Measurements from ENCODE around the gene PHLDB2. TPM values are rescaled to one million over a fixed set of nuclear protein-coding genes. Genes with fewer than 3 reads are reported as not detected.
A peak's percentile ranks its signal among the peaks of the same experiment; 100 is the strongest.

The PHLDB2 gene
- total RNA-seq, result 10 to 100 TPM; 25.9 to 26.4 TPM

GRCh38 chr3:111859061-111859973, at the start of gene PHLDB2:
Gene PHLDB2, plus strand, starts transcription at chr3:111859265. Its CDS starts 24,813 bp downstream, at chr3:111884078.
- ATAC-seq (peak; percentile 69), DNase-seq (peak; percentile 56 to 70 (median 62))
- H3K27ac ChIP-seq, result peak within 1 kb of the TSS; percentile 70 to 88 (median 83)
- no peaks in the 10 kb centered on the region for H3K36me3 ChIP-seq (replicated peaks in 1 of 2; ENCODE audit: insufficient read depth in 1 of 2, low read depth in 2 of 2)
- TF ChIP-seq CTCF (IDR thresholded peaks at IDR 0.05), result no peak
- peak; percentile 10 to 37 (median 19) for TF ChIP-seq POLR2A (IDR thresholded peaks at IDR 0.05)
- H3K4me3 ChIP-seq, result peak within 1 kb of the TSS; percentile 31 to 75
- 0 to 2% methylated on average over 21 to 64 of the region's 78 CpGs for WGBS, 2 donors
- H3K9me3 ChIP-seq, result no peaks in the 10 kb centered on the region
- intact Hi-C loops (cut with DNase I), result loop anchor here (10.0 kb wide), 1 partner anchor 135 kb away; no protein-coding TSS in a partner anchor
- H3K27me3 ChIP-seq, result no peaks in the 10 kb centered on the region
- H3K4me1 ChIP-seq, result peaks cover 33% of the 10 kb centered on the region

- peak overlapping the region in 1 of 4 donors; percentile 22 for H3K27ac ChIP-seq
- no peak for DNase-seq
Measured at GRCh38 chr3:111810909-111811308, 48.2 kb upstream of the PHLDB2 start.

GRCh38 chr3:111811811-111812210, 47.3 kb upstream of the PHLDB2 start:
- intact Hi-C loops (cut with DNase I), result no loop called here
- no peak overlapping the region for H3K4me3 ChIP-seq
- DNase-seq (no peak), ATAC-seq (no peak)
- H3K9me3 ChIP-seq, result no peaks in the 10 kb centered on the region
- peaks cover 52% of the 10 kb centered on the region for H3K4me1 ChIP-seq
- H3K27ac ChIP-seq, result peak overlapping the region in 1 of 4 donors; percentile 22
- no peaks in the 10 kb centered on the region for H3K36me3 ChIP-seq (replicated peaks in 1 of 2; ENCODE audit: insufficient read depth in 1 of 2, low read depth in 2 of 2)
- WGBS, 2 donors, result 37 to 48% methylated on average over 1 of the region's 1 CpG
- TF ChIP-seq POLR2A (IDR thresholded peaks at IDR 0.05) (no peak), CTCF (IDR thresholded peaks at IDR 0.05) (no peak)
- no peaks in the 10 kb centered on the region for H3K27me3 ChIP-seq

More at GRCh38 chr3:111810909-111811308, 48.2 kb upstream of the PHLDB2 start:
- no peak for ATAC-seq
- no peaks in the 10 kb centered on the region for H3K9me3 ChIP-seq
- no peaks in the 10 kb centered on the region for H3K27me3 ChIP-seq
- no peak overlapping the region for H3K4me3 ChIP-seq
- intact Hi-C loops (cut with DNase I), result no loop called here
- H3K36me3 ChIP-seq (replicated peaks in 1 of 2; ENCODE audit: insufficient read depth in 1 of 2, low read depth in 2 of 2), result no peaks in the 10 kb centered on the region
- TF ChIP-seq POLR2A (IDR thresholded peaks at IDR 0.05) (no peak), CTCF (IDR thresholded peaks at IDR 0.05) (no peak)
- peaks cover 55% of the 10 kb centered on the region for H3K4me1 ChIP-seq

- TF ChIP-seq CTCF (IDR thresholded peaks at IDR 0.05) (no peak), POLR2A (IDR thresholded peaks at IDR 0.05) (no peak)
Measured at GRCh38 chr3:111812701-111813100, 46.4 kb upstream of the PHLDB2 start.

More at GRCh38 chr3:111812701-111813100, 46.4 kb upstream of the PHLDB2 start:
- whole genome bisulfite sequencing, 2 donors, result 60 to 63% methylated on average over 1 of the region's 1 CpG
- ATAC-seq (no peak), DNase-seq (no peak)
- Histone ChIP-seq H3K4me1 (peaks cover 44% of the 10 kb centered on the region), H3K27ac (peak overlapping the region in 2 of 4 donors; percentile 33 to 46), H3K9me3 (no peaks in the 10 kb centered on the region), H3K36me3 (replicated peaks in 1 of 2; ENCODE audit: insufficient read depth in 1 of 2, low read depth in 2 of 2) (no peaks in the 10 kb centered on the region), H3K4me3 (no peak overlapping the region), H3K27me3 (no peaks in the 10 kb centered on the region)
- intact Hi-C loops (cut with DNase I), result no loop called here

Measured in body of pancreas (tissue), 4 donors.